GM11168 (cell line): ENCODE results near the gene TACC2.

Source experiments
- in situ Hi-C: fragments of 300-500 bp; cut with MboI; formaldehyde crosslinking; loops from one replicate; pipeline ENCODE4 v1.12.0; 2022; ENCODE audit warnings: low sequenced_read_pairs; ENCODE audit not compliant: unreplicated experiment

The TACC2 gene

GRCh38 chr10:122257041-122257440, 268.1 kb downstream of the TACC2 start:
- in situ Hi-C loops = no loop called here

GRCh38 chr10:122258136-122259074, 269.4 kb downstream of the TACC2 start:
- in situ Hi-C loops = no loop called here

- in situ Hi-C loops = no loop called here
These were observed 270.1 kb downstream of the TACC2 start for GRCh38 chr10:122259075-122259466.

GRCh38 chr10:122261584-122261983, 272.6 kb downstream of the TACC2 start:
- in situ Hi-C loops = no loop called here

- in situ Hi-C loops = no loop called here
These were observed 275.0 kb downstream of the TACC2 start for GRCh38 chr10:122263971-122264370.

- in situ Hi-C loops = no loop called here
These were observed 275.5 kb downstream of the TACC2 start for GRCh38 chr10:122264436-122264835.

GRCh38 chr10:122264931-122265330, 276.0 kb downstream of the TACC2 start:
- in situ Hi-C loops = no loop called here

- in situ Hi-C loops = no loop called here
These were observed 276.9 kb downstream of the TACC2 start for GRCh38 chr10:122265896-122266295.

- in situ Hi-C loops = no loop called here
These were observed 279.1 kb downstream of the TACC2 start for GRCh38 chr10:122267849-122268737.

GRCh38 chr10:122269059-122269687, 280.2 kb downstream of the TACC2 start:
- in situ Hi-C loops = no loop called here

- in situ Hi-C loops = no loop called here
These were observed 282.1 kb downstream of the TACC2 start, which contains the start of gene BTBD16 for GRCh38 chr10:122271076-122271475. Gene BTBD16 (plus strand): TSS chr10:122271296. CDS start chr10:122275082, 3,786 bp downstream.

GRCh38 chr10:122273966-122274545, 285.1 kb downstream of the TACC2 start:
- in situ Hi-C loops = no loop called here

GRCh38 chr10:122276611-122277208, 287.7 kb downstream of the TACC2 start:
- in situ Hi-C loops = loop anchor here (25.0 kb wide), 1 partner anchor 286 kb away; the partner anchor contains the start of gene DMBT1

- in situ Hi-C loops = loop anchor here (25.0 kb wide), 1 partner anchor 285 kb away; the partner anchor contains the start of gene DMBT1
These were observed 288.7 kb downstream of the TACC2 start for GRCh38 chr10:122277526-122278136.

- in situ Hi-C loops = loop anchor here (25.0 kb wide), 1 partner anchor 283 kb away; the partner anchor contains the start of gene DMBT1
These were observed 290.8 kb downstream of the TACC2 start for GRCh38 chr10:122279725-122280141.

- in situ Hi-C loops = loop anchor here (25.0 kb wide), 1 partner anchor 282 kb away; the partner anchor contains the start of gene DMBT1
These were observed 291.2 kb downstream of the TACC2 start for GRCh38 chr10:122280156-122280555.

- in situ Hi-C loops = loop anchor here (25.0 kb wide), 1 partner anchor 281 kb away; the partner anchor contains the start of gene DMBT1
These were observed 292.2 kb downstream of the TACC2 start for GRCh38 chr10:122281018-122281626.

- in situ Hi-C loops = loop anchor here (25.0 kb wide), 1 partner anchor 281 kb away; the partner anchor contains the start of gene DMBT1
These were observed 292.8 kb downstream of the TACC2 start for GRCh38 chr10:122281751-122282150.
